ENCODE measurements around the gene PAGR1.
"Not testable (repeated sequence)": the region's sequence is repeated elsewhere in the genome, so short reads cannot be mapped to it uniquely, and the experiment has no call there.

Gene PAGR1

DNA sequence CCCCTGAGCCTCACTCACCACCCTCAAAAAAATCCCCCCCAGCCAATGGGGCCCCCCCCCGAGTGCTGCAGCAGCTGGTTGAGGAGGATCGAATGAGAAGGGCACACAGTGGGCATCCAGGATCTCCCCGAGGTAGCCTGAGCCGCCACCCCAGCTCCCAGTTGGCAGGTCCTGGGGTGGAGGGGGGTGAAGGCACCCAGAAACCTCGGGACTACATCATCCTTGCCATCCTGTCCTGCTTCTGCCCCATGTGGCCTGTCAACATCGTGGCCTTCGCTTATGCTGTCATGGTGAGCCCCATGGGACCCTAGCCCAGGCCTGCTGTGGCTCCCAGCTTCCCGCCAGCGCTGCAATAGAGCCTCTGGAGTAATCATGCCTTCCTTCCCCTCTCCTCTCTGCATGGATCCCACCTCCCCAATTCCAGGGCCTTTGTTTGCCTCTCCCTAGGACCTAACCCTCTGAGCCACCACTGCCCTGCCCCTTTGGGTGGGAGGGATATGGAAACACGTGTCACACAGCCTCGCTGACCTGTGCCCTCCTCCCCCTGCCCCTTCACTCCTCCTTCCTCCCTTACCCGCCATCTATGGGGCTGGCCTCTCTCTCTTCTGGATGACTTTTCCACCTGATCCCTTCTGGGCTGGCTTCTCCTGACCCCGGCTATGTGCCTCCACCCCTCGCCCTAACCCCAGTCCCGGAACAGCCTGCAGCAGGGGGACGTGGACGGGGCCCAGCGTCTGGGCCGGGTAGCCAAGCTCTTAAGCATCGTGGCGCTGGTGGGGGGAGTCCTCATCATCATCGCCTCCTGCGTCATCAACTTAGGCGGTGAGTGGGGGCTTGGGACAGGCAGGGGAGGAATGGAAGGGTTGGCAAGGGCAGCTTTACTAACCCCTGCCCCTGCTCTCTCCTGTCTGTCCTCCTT, 2.0 kb upstream of the PAGR1 start:
- DNase-seq = no peak

DNA sequence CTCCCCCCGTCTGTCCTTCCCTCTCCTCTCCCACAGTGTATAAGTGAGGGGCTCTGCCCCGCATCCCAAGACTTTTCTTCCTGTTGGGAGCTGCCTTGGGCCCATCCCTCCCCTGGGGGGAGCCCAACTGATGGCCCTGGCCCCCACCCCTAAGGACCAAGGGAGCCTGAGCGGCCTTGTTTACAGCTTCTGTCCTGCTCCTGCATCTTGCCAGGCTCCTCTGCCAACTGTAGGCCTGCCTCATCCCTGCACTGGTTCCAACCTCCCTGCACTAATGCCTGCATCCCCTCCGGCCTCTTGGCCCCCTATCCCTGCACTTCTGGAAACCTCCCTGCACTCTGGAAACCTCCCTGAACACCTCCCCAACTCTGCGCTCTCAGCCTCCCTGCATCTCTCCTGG, 1.4 kb upstream of the PAGR1 start:
- no peak for DNase-seq

DNA sequence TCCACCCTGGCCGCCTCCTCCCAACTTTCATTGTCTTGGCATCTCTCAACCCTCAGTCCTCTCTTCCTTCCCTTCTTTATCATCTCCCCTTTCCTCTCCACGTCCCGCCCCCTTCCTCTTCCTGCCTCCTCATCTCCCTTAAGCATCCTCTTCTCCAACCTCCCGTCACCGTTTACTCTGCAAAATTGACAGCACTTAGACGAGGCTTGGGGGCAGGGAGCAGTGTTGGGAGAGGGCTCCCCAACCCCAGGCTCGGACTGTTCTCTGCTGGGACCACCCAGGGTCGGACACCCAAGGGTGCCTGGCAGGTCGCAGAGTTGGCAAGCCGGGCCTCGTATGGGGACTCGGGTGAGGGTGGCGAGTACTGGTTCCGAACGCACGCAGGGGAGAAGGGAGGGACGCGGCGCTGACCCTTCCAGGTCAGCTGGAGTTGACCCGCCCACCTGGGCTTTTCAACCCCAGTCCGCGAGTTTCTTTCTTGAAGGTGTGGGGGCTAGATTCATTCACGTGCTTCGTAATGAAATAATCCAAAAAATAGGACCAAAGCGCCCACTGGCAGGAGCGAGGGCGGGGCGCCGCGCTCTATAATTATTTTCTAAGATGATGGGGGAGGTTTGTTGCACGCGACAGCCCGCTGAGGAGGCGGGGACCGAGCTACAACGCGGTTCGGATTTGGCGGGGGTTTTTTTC, 775 bp upstream of the PAGR1 start:
- DNase-seq = no peak

DNA sequence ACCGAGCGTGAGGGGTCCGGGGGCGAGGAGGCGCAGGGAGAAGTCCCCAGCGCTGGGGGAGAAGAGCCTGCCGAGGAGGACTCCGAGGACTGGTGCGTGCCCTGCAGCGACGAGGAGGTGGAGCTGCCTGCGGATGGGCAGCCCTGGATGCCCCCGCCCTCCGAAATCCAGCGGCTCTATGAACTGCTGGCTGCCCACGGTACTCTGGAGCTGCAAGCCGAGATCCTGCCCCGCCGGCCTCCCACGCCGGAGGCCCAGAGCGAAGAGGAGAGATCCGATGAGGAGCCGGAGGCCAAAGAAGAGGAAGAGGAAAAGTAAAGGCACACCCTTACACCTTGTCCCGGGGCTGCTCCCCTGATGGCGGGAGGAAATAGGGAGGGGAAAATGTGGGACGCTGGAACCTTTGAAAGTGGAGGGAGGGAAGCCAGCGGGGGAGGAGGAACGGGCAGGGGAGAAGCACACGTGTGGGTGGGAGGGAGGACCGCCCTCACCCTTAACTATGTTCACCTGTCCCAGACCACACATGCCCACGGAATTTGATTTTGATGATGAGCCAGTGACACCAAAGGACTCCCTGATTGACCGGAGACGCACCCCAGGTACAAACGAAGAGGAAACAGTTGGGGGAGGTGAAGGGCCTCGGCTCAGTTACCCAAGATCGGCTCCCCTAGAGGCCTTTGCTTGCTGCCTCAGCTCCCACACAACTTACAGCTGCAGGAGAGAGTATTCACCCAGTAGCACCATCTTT, 916 bp downstream of the PAGR1 start:
- DNase-seq = peak in 1 of 2 donors; percentile 59

DNA sequence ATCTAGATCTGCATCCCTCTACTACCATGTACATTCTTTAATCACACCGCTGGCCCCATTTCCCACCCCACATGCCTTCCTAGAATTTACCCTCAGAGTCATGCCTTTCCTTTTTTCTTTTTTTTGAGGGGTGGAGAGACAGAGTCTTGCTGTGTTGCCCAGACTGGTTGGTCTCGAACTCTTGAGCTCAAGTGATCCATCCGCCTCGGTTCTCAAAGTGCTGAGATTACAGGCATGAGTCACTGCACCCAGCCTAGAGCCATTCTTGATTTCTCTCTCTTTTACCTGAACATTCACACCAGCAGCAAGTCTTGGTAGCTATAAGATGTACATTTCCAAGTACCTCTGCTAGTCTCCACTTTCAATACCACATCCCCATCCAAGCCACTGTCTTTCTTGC, 2.1 kb downstream of the PAGR1 start:
- DNase-seq = no peak

DNA sequence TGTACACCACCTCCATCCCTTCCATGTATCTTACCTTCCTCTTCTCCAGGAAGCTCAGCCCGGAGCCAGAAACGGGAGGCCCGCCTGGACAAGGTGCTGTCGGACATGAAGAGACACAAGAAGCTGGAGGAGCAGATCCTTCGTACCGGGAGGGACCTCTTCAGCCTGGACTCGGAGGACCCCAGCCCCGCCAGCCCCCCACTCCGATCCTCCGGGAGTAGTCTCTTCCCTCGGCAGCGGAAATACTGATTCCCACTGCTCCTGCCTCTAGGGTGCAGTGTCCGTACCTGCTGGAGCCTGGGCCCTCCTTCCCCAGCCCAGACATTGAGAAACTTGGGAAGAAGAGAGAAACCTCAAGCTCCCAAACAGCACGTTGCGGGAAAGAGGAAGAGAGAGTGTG, 3.6 kb downstream of the PAGR1 start:
- DNase-seq = no peak

DNA sequence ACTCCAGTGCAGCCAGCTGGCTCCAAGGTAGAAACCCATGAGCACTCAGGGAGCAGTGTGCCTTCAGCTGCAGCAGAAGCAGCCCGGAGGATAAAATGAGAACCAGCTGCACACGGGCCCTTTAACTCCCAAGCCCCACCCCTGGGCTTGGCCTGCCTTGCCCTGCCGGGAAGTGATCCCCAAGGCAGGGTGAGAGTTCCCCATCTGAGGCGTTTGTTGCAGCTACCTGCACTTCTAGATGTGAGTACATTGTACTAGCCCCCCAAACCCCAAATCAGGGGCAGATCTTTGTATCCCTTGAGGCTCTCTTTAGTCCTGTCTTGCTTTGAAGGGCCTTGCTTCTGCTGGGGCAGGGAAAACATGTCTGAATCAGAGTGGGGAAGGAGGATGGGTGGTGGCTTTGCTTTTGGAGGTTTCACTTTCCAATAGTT, 4.3 kb downstream of the PAGR1 start, which contains the start of gene MVP:
TSS of gene MVP (plus strand) at position 192 of the 431 bp plus-strand sequence. CDS start 10,088 bp downstream, outside the sequence.
- DNase-seq = peak; percentile 38 to 46

DNA sequence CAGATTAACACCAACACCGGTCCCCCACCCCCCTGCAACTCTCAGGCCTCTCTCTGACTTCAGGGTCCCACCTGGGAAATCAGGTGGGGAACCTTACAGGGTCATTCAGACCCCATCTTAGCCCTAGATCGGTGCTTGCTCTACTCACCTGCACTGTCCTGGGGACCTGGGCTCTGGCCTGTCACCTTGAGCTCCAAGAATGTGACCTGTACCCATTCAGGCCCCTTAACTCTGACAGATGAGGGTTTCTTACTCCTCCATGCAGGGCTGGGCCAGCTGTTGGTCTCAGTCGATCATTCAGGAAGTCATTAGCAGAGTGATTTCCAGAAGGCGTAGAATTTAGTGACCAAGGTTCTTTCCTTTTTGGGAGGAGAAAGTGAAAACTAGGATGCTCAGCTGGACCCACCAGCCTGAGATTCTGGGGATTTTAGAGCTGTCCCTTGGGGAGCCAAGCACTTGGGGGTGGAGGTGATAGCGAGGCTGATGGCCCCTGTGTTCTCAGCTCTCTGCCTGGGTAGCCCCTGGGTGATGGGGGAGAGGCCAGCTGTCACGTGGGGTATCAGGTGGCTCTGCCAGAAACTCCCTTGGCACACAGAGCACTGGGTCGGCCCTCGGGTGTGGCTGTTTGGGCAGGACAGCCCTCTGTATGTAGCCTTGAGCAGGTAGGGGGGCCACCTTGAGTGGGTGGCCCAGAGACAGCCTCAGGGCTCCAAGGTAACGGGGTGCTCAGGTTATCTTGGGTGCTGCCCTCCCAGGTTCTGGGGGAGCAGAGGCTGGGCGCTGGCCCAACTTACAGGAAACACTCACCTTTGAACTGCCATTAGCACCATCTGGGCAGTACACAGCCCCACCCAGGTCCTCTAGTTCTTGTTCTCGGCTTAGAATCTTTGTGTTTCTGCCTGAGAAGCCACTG, 5.0 kb downstream of the PAGR1 start:
- DNase-seq = no peak

DNA sequence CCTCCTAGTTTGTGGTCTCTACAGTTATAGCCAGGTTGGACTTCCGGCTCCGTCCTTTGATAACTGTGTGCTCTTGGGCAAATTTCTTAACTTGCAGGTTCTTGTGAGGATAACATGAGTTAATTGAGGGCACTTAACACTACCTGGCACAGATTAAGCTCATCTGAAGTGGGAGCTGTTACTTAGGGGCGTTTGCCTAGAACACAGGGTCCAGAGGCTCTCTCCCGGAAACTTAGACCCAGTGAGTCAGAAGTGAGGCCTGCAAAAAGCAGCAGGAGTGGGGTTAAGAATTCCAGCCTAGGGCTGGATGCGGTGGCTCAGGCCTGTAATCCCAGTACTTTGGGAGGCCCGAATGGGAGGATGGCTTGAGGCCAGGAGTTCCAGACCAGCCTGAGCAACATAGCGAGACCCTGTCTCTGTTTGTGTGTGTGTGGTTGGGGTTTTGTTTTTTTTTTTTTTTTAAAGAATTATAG, 5.7 kb downstream of the PAGR1 start:
- DNase-seq = no peak

DNA sequence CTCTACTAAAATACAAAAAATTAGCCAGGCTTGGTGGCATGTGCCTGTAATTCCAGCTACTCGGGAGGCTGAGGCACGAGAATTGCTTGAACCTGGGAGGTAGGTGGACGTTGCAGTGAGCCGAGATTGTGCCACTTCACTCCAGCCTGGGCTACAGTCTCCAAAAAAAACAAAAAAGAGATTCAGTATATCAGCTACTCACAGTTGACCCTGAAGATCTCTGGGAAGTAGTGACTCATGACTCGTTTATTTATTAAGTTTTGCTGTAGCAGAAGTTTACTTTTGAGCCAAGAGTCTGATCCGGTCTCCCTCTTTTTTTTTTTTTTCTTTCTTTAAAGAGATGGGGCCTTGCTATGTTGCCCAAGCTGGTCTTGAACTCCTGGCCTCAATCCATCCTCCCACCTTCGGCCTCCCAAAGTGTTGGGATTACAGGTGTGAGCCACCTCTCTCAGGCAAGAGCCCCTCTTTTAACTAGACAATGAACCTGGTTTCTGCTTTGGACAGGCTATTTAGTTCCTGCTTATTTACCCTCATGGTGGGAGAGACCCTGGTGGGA, 8.7 kb downstream of the PAGR1 start:
- DNase-seq = no peak

DNA sequence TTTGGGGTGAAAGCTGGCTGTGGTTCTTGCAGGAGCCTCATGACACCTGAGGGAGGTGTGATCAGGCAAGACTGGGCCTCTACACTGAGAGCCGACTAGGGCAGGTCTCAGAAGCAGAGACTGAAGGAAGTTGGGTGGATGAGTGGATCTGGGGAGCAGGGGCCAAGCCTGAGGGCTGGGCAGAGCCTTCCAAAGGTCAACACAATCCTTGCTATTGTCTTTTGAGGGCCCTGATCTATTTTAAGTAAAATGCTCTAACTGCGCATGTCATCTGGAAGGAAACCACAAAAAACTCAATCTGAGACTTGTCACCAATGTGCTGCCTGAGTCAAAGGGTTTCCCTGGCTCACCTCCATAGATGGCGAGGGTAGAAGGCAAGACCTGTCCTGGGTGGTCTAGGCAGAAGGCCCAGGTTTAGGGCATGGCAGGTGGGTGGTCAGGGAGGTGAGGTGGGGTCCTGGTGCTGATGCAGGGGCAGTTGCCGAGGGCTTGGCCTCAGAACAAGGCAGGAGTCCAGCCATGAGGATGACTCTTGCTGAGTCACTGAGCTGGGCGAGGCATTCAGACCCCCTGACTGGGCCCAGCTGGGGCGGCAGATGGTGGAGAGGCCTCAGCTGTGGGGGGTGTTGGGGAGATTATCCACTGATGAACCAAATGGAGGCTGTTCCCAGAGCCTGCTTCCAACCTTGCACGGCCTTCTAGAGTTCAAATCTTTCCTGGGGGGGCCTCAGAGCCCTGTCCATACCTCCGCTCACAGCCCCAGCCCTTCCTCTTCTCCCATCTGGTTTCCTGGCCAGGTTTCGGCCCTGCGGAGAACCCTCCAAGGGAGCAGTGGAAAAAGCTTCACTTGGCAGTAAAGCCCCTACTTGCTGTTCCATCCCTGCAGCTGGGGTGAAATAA, 9.4 kb downstream of the PAGR1 start:
- DNase-seq = peak; percentile 29 to 43

DNA sequence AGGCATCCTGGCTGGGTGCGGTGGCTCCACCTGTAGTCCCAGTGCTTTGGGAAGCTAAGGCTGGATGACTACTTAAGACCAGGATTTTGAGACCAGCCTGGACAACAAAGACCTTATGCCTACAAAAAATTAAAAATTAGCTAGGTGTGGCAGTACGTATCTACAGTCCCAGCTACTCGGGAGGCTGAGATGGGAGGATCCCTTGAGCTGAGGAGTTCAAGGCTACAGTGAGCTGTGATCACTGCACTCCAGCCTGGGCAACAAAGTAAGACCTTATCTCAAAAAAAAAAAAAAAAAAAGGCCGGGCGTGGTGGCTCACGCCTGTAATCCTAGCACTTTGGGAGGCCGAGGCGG, 10.4 kb downstream of the PAGR1 start:
- no peak for DNase-seq

DNA sequence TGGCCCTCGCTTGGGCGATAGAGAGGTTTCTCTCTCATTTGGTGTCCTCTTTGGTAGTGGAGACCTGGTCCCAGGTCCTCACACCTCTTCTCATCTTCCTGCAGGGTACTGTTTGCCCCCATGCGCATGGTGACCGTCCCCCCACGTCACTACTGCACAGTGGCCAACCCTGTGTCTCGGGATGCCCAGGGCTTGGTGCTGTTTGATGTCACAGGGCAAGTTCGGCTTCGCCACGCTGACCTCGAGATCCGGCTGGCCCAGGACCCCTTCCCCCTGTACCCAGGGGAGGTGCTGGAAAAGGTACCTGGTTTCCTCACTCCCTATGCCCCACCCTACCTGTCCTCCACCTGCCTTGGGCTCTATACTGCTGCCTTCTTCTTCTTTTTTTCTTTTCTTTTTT, 14.8 kb downstream of the PAGR1 start:
- no peak for DNase-seq

DNA sequence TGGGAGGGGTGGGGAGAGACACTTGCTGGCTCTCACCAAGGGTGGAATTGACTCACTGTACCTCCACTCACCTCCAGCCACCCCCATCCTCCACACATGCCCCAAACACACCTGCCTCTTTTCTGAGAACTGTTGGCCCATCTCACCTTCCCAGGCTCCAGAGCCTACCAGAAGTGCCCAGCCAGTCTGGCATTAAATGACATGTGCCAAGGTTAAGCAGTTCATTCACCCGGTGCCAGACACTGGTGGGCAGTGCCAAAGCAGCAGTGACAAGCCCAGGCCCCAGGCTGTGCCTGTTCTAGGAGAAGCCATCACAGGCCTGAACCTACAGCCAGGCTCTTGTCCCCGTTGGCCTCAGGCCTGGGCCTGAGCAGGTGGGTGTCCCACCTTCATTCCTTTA, 15.5 kb downstream of the PAGR1 start:
- no peak for DNase-seq

DNA sequence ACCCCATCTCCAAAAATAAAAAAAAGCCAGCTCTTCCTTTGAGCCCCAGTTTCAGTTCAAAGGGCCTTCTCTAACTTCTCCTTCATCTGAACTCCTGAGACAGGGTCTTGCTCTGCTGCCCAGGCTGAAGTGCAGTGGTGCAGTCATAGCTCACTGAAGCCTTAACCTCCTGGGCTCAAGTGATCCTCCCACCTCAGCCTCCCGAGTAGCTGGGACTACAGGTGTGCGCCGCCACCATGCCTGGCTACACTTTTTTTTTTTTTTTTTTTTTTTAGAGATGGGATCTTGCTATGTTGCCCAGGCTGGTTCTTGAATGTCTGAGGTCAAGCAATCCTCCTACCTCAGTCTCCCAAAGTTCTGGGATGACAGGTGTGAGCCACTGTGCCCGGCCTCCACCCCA, 17.3 kb downstream of the PAGR1 start:
- not testable (repeated sequence) for DNase-seq

DNA sequence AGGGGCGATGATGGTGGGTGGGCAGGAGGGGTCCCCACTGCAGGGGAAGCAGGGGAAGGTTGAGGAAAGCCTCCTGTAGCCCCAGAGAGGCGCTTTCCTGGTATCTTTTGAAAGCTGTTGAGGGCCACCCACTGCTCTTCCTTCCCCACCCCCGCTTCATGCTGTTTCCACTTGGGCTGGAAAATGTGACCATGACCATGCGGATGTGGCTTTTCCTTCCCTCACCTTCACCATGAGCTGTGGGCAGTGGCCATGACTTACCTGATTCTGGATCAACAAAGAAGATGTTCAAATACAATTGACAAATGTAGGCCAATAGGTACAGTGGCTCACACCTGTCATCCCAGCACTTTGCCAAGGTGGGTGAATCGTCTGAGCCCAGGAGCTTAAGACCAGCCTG, 18.1 kb downstream of the PAGR1 start:
- DNase-seq = no peak

DNA sequence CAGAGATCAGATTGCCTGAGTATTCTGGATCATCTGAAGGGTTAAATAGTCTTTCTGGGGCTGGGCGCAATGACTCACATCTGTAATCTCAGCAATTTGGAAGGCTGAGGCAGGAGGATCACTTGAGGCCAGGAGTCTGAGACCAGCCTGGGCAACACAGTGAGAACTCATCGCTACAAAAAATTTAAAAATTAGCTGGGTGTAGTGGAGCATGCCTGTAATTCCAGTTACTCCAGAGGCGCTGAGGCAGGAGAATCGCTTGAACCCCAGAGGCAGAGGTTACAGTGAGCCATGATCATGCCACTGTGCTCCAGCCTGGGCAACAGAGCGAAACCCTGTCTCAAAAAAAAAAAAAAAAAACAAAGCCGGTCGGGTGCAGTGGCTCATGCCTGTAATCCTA, 20.0 kb downstream of the PAGR1 start:
- DNase-seq = no peak

DNA sequence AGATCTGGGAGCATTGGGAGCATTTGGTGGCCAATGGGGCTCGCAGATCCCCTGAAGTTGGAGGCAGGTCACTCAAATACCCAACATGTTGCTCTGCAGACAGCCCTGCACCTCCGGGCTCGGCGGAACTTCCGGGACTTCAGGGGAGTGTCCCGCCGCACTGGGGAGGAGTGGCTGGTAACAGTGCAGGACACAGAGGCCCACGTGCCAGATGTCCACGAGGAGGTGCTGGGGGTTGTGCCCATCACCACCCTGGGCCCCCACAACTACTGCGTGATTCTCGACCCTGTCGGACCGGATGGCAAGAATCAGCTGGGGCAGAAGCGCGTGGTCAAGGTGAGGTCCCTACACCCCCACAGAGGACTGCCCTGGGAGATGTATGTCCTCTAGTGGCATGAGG, 20.7 kb downstream of the PAGR1 start:
- no peak for DNase-seq

DNA sequence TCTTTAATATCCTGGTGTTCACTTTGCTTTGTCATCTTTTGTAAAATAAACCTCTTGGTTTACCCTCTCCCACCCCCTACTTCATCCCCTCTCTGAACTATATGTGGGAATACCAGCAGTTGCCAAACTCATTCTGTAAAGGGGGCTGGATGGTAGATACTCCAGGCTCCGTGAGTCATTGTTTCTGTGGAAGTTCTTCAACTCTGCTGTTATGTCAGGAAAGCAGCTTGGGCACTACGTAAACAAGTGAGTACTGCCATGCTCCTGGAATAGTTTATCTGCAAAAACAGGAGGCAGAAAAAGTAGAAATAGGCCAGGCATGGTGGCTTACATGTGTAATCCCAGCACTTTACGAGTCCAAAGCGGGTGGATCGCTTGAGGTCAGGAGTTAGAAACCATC, 21.9 kb downstream of the PAGR1 start:
- DNase-seq = no peak

DNA sequence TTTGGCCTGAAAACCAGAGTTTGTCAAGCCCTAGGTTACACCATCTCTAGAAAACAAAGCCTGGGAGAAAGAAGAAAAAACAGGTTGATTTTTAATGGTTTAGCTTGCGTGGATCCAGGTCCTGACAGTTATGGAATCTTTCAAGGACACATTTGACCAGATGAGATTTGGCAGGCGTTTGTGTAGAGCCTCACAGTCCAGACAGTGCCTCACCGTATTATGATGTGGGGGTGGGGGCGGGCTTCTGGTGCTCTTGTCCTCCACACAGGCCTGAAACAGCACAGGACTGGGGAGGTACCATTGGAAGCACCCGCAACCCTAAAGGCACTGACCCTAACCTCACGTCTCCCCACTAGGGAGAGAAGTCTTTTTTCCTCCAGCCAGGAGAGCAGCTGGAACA, 23.9 kb downstream of the PAGR1 start:
- DNase-seq = no peak

DNA sequence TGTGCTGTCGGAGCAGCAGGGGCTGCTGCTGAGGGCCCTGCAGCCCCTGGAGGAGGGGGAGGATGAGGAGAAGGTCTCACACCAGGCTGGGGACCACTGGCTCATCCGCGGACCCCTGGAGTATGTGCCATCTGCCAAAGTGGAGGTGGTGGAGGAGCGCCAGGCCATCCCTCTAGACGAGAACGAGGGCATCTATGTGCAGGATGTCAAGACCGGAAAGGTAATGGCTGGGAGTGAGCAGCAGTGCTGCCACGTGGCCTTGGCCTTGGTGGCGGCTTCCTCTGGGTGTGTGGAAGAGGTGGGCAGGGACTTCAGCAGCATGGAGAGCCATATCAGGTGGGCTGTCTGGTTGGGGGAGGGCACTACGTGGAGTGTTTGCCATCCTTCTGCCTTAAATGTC, 24.3 kb downstream of the PAGR1 start:
- DNase-seq = no peak
